BJ (cell line): ENCODE measurements around the gene NPTN. TPM values are rescaled to one million over a fixed set of nuclear protein-coding genes. Genes with fewer than 3 reads are reported as not detected.

Source experiments
- CTCF ChIA-PET: fragments of 350-600 bp; formaldehyde crosslinking; extraction: SDS; loops from one replicate; lab custom pipeline; 2021; ENCODE audit warnings: antibody characterized with exemption, inconsistent platforms; lab: Yijun Ruan, JAX
- POLR2A ChIA-PET: fragments of 300-600 bp; sonication (Branson Sonifier 250); formaldehyde crosslinking; extraction: SDS; loops from one replicate; lab custom pipeline; 2021; ENCODE audit warnings: antibody characterized with exemption; lab: Charles Lee
- DNase-seq: peaks from one replicate; pipeline ENCODE4 v3.0.0-alpha.2; 2011; ENCODE audit warnings: low read depth
- H3K27me3 ChIP-seq: 2 replicates; pipeline ENCODE4 v1.6.0; 2011; ENCODE audit warnings: low read length; ENCODE audit not compliant: control insufficient read depth, insufficient read depth
- H3K36me3 ChIP-seq: 2 replicates; pipeline ENCODE4 v1.5.1; 2011; ENCODE audit warnings: low read length; ENCODE audit not compliant: control insufficient read depth, insufficient read depth
- H3K4me3 ChIP-seq: 2 replicates; pipeline ENCODE4 v1.5.1; 2011; ENCODE audit warnings: low read depth, mild to moderate bottlenecking, control low read depth, low read length
- CTCF ChIP-seq: IDR thresholded peaks from 2 replicates; pipeline ENCODE4 v1.5.1; 2011; ENCODE audit warnings: low read depth, mild to moderate bottlenecking, control low read depth, inconsistent platforms, low read length, moderate library complexity; ENCODE audit not compliant: insufficient read depth
- polyA minus RNA-seq: library from RNA; depleted of rRNA, polyadenylated mRNA; stranded (reverse); fragments of >200 nt; gene quantifications from 2 replicates; pipeline ENCODE4 v1.2.3, GENCODE V29; 2011; rRNA and poly(A)+ RNA removed
- polyA plus RNA-seq: library from polyadenylated mRNA; depleted of rRNA; stranded (reverse); fragments of >200 nt; gene quantifications from 2 replicates; pipeline ENCODE4 v1.2.3, GENCODE V29; 2011; rRNA removed

NPTN gene
- 308 and 406 TPM in 2 replicates for polyA plus RNA-seq
- polyA minus RNA-seq: 66.8 and 66.9 TPM in 2 replicates

GRCh38 chr15:73633111-73633990 lies at the start of gene NPTN:
NPTN (minus strand) TSS chr15:73633389; CDS start chr15:73633215, 174 bp downstream.
- ChIA-PET POLR2A (interaction anchor here (0.6 kb wide), 2 partner anchors 19 to 32 kb away, joined by 3 to 4 read pairs; no protein-coding TSS in a partner anchor), CTCF (interaction anchor here (1.2 to 8.0 kb wide), 9 partner anchors 44 to 71 kb away, joined by 3 to 151 read pairs (median 6); no protein-coding TSS in a partner anchor)
- TF ChIP-seq CTCF: no peak
- DNase-seq: peak; percentile 86
- no peaks in the 10 kb centered on the region for H3K27me3 ChIP-seq
- peak within 1 kb of the TSS; percentile 94 for H3K4me3 ChIP-seq
- H3K36me3 ChIP-seq: no peaks in the 10 kb centered on the region

- no peaks in the 10 kb centered on the region for H3K36me3 ChIP-seq
- DNase-seq: no peak
- ChIA-PET CTCF (interaction anchor here (1.0 to 13.9 kb wide), 7 partner anchors 10 to 125 kb away, joined by 3 to 316 read pairs (median 4); no protein-coding TSS in a partner anchor), POLR2A (no interaction called here)
- H3K27me3 ChIP-seq: no peaks in the 10 kb centered on the region
- TF ChIP-seq CTCF: no peak
- no peak overlapping the region for H3K4me3 ChIP-seq
Measured at GRCh38 chr15:73682600-73683090, 49.5 kb upstream of the NPTN start.

- no peaks in the 10 kb centered on the region for H3K36me3 ChIP-seq
- POLR2A ChIA-PET: no interaction called here
- no peaks in the 10 kb centered on the region for H3K27me3 ChIP-seq
- H3K4me3 ChIP-seq: no peak overlapping the region
- no peak for TF ChIP-seq CTCF
- CTCF ChIA-PET: interaction anchor here (1.0 to 13.9 kb wide), 4 partner anchors 20 to 48 kb away, joined by 4 to 316 read pairs (median 8); no protein-coding TSS in a partner anchor
- DNase-seq: no peak
Measured at GRCh38 chr15:73681856-73682599, 48.8 kb upstream of the NPTN start.

- TF ChIP-seq CTCF: no peak
- ChIA-PET CTCF (interaction anchor here (0.9 to 13.9 kb wide), 2 partner anchors 21 to 45 kb away, joined by 3 to 316 read pairs; no protein-coding TSS in a partner anchor), POLR2A (no interaction called here)
- DNase-seq: no peak
- peaks cover 2% of the 10 kb centered on the region; the same call in 1 of the 2 replicates for H3K27me3 ChIP-seq
- H3K4me3 ChIP-seq: no peak overlapping the region
- no peaks in the 10 kb centered on the region for H3K36me3 ChIP-seq
Measured at GRCh38 chr15:73681063-73681462, 47.9 kb upstream of the NPTN start.
